H1 (cell line): ENCODE results near the gene CFAP65. TPM values are rescaled to one million over a fixed set of nuclear protein-coding genes. Genes with fewer than 3 reads are reported as not detected.

Source experiments
- CTCF ChIA-PET: fragments of 300-600 bp; sonication (Branson Sonifier 250); formaldehyde crosslinking; loops from one replicate; lab custom pipeline; 2021; ENCODE audit not compliant: partially characterized antibody; lab: Charles Lee
- POLR2A ChIA-PET: fragments of 300-600 bp; sonication (Branson Sonifier 250); formaldehyde crosslinking; loops from one replicate; lab custom pipeline; 2021; ENCODE audit warnings: inconsistent platforms; ENCODE audit not compliant: partially characterized antibody; lab: Charles Lee
- DNase-seq, 2 experiments: peaks; one replicate each; pipeline versions ENCODE4 v3.0.0 to v3.0.0-alpha.2; 2010 to 2022; ENCODE audit warnings: low spot score in 2 of 2, low read depth in 1 of 2, mixed read lengths in 1 of 2
- FAIRE-seq: peaks from 2 replicates; lab custom pipeline; 2011; peaks lifted over from hg19 to GRCh38; lab: Jason Lieb, UNC
- H2AFZ ChIP-seq: 2 replicates; pipeline ENCODE4 v1.8.1; 2012; ENCODE audit warnings: low read length, inconsistent platforms
- H2AK5ac ChIP-seq: 2 replicates; pipeline ENCODE4 v1.6.1; 2013; ENCODE audit warnings: low read depth, low read length
- H2BK120ac ChIP-seq: replicated peaks from 2 replicates; pipeline ENCODE3; 2013; ENCODE audit warnings: low read depth, low read length, inconsistent platforms
- H2BK12ac ChIP-seq: 2 replicates; pipeline ENCODE4 v1.6.1; 2013; ENCODE audit warnings: low read depth, low read length
- H2BK15ac ChIP-seq: 2 replicates; pipeline ENCODE4 v1.6.1; 2013; ENCODE audit warnings: low read length
- H2BK20ac ChIP-seq: 2 replicates; pipeline ENCODE4 v1.6.1; 2013; ENCODE audit warnings: low read length
- H2BK5ac ChIP-seq: 2 replicates; pipeline ENCODE4 v1.6.1; 2013; ENCODE audit warnings: low read depth, low read length
- H3K14ac ChIP-seq: 2 replicates; pipeline ENCODE4 v1.6.1; 2013; ENCODE audit warnings: inconsistent platforms; ENCODE audit not compliant: insufficient read length
- H3K18ac ChIP-seq: 2 replicates; pipeline ENCODE4 v1.6.1; 2013; ENCODE audit warnings: low read length; ENCODE audit errors: extremely low read depth
- H3K23ac ChIP-seq: 2 replicates; pipeline ENCODE4 v1.6.1; 2013; ENCODE audit warnings: inconsistent platforms; ENCODE audit not compliant: insufficient read length
- H3K23me2 ChIP-seq: 2 replicates; pipeline ENCODE4 v1.6.1; 2013; ENCODE audit warnings: low read depth, low read length
- H3K27ac ChIP-seq: 2 replicates; pipeline ENCODE4 v1.6.1; 2011; ENCODE audit warnings: low read depth, low read length, inconsistent platforms
- H3K27me3 ChIP-seq, 4 experiments: replicated peaks in 1 of 4; 1 replicate in 1 of 4; 2 replicates in 3 of 4; pipeline versions ENCODE4 v1.6.1 to v1.8.1; 2011 to 2013; ENCODE audit warnings: low read length in 3 of 4, mild to moderate bottlenecking in 3 of 4, inconsistent platforms in 2 of 4, mixed read lengths in 2 of 4, moderate library complexity in 1 of 4; ENCODE audit not compliant: control insufficient read depth in 3 of 4, insufficient read depth in 3 of 4; ENCODE audit errors: extremely low read depth in 1 of 4
- H3K36me3 ChIP-seq, 4 experiments: 2 replicates each; pipeline versions ENCODE4 v1.6.1 to v1.8.1; 2011 to 2013; ENCODE audit warnings: mild to moderate bottlenecking in 4 of 4, low read length in 3 of 4, moderate library complexity in 2 of 4, control low read depth in 1 of 4, inconsistent platforms in 1 of 4; ENCODE audit not compliant: insufficient read depth in 4 of 4, control insufficient read depth in 2 of 4
- H3K4ac ChIP-seq: replicated peaks from 2 replicates; pipeline ENCODE3; 2013; ENCODE audit warnings: low read length, low read depth, mixed read lengths, inconsistent platforms; ENCODE audit not compliant: insufficient read length
- H3K4me1 ChIP-seq, 4 experiments: replicated peaks in 1 of 4; 1 replicate in 1 of 4; 2 replicates in 3 of 4; pipeline versions ENCODE4 v1.6.1 to v1.8.1; 2011 to 2013; ENCODE audit warnings: low read length in 3 of 4, inconsistent platforms in 2 of 4, mixed read lengths in 1 of 4; ENCODE audit not compliant: insufficient read depth in 4 of 4, control insufficient read depth in 3 of 4
- H3K4me2 ChIP-seq, 2 experiments: 2 replicates each; pipeline versions ENCODE4 v1.6.1 to v1.8.1; 2011 to 2013; ENCODE audit warnings: low read depth in 2 of 2, low read length in 2 of 2, control low read depth in 1 of 2, inconsistent platforms in 1 of 2, mild to moderate bottlenecking in 1 of 2; ENCODE audit not compliant: insufficient read depth in 1 of 2
- H3K4me3 ChIP-seq, 4 experiments: fragments of 200-600, 300-600 bp in 1 of 4; sonication (generic), shearing (Covaris generic), sonication (Bioruptor Twin) in 1 of 4; 2 replicates each; pipeline versions ENCODE4 v1.5.1 to v1.8.1; 2011 to 2016; ENCODE audit warnings: low read length in 4 of 4, low read depth in 3 of 4, control low read depth in 2 of 4, inconsistent platforms in 2 of 4, mild to moderate bottlenecking in 2 of 4, mixed read lengths in 1 of 4, moderate library complexity in 1 of 4; ENCODE audit not compliant: insufficient read depth in 2 of 4; ENCODE audit errors: extremely low read depth in 1 of 4
- H3K56ac ChIP-seq: replicated peaks from 2 replicates; pipeline ENCODE3; 2013; ENCODE audit warnings: low read depth, mild to moderate bottlenecking, mixed read lengths, low read length, inconsistent platforms; ENCODE audit not compliant: insufficient read length
- H3K79me1 ChIP-seq: 2 replicates; pipeline ENCODE4 v1.6.1; 2013; ENCODE audit warnings: low read depth, low read length, control low read depth
- H3K79me2 ChIP-seq, 2 experiments: 2 replicates each; pipeline versions ENCODE4 v1.6.1 to v1.8.1; 2012 to 2013; ENCODE audit warnings: low read length in 2 of 2, mild to moderate bottlenecking in 2 of 2, inconsistent platforms in 1 of 2; ENCODE audit not compliant: insufficient read depth in 2 of 2, control insufficient read depth in 1 of 2
- H3K9ac ChIP-seq, 4 experiments: replicated peaks in 1 of 4; 1 replicate in 1 of 4; 2 replicates in 3 of 4; pipeline versions ENCODE4 v1.6.1 to v1.8.1; 2011 to 2013; ENCODE audit warnings: low read depth in 3 of 4, low read length in 3 of 4, control low read depth in 2 of 4, mild to moderate bottlenecking in 2 of 4, moderate library complexity in 2 of 4, inconsistent platforms in 1 of 4; ENCODE audit errors: extremely low read depth in 1 of 4
- H3K9me3 ChIP-seq, 2 experiments: 2 replicates each; pipeline versions ENCODE4 v1.6.1 to v1.8.1; 2012 to 2013; ENCODE audit warnings: mild to moderate bottlenecking in 2 of 2, moderate library complexity in 2 of 2, control low read depth in 1 of 2, inconsistent platforms in 1 of 2, low read depth in 1 of 2, low read length in 1 of 2, mixed read lengths in 1 of 2; ENCODE audit not compliant: insufficient read depth in 2 of 2
- H4K20me1 ChIP-seq, 2 experiments: replicated peaks in 1 of 2; 2 replicates each; pipeline versions ENCODE3 to v1.8.1; 2011 to 2013; ENCODE audit warnings: inconsistent platforms in 2 of 2, low read length in 2 of 2, mild to moderate bottlenecking in 1 of 2; ENCODE audit not compliant: insufficient read depth in 2 of 2, control insufficient read depth in 1 of 2
- H4K5ac ChIP-seq: 2 replicates; pipeline ENCODE4 v1.6.1; 2013; ENCODE audit warnings: low read length, low read depth, mixed read lengths, inconsistent platforms; ENCODE audit not compliant: insufficient read length
- H4K8ac ChIP-seq: 2 replicates; pipeline ENCODE4 v1.8.0; 2013; ENCODE audit warnings: mild to moderate bottlenecking, moderate library complexity, low read length, inconsistent platforms; ENCODE audit not compliant: insufficient read depth; ENCODE audit errors: extremely low read depth
- H4K91ac ChIP-seq: replicated peaks from 2 replicates; pipeline ENCODE3; 2013; ENCODE audit warnings: low read length, mixed read lengths, inconsistent platforms; ENCODE audit not compliant: insufficient read length
- BCL11A ChIP-seq, 2 experiments: IDR thresholded peaks; one replicate each; pipeline ENCODE4 v1.6.1; 2011; ENCODE audit warnings: low read depth in 2 of 2, low read length in 2 of 2, mild to moderate bottlenecking in 2 of 2
- BRCA1 ChIP-seq: IDR thresholded peaks from 2 replicates; pipeline ENCODE4 v1.6.1; 2012; ENCODE audit warnings: low read depth, low read length, improper control_type of control experiment
- CBX5 ChIP-seq: fragments of 300-800, 300-1000 bp; sonication (generic); IDR thresholded peaks from 2 replicates; pipeline ENCODE4 v1.7.1; 2016; ENCODE audit warnings: antibody characterized with exemption, low read length, low read depth
- CBX8 ChIP-seq: fragments of 300-800, 300-1000 bp; sonication (generic); IDR thresholded peaks from 2 replicates; pipeline ENCODE4 v1.7.1; 2016; ENCODE audit warnings: low read depth, low read length, borderline replicate concordance
- GABPA ChIP-seq: IDR thresholded peaks from 2 replicates; pipeline ENCODE4 v1.6.1; 2011; ENCODE audit warnings: mild to moderate bottlenecking, low read length, moderate library complexity, borderline replicate concordance; ENCODE audit not compliant: insufficient read depth
- HDAC2 ChIP-seq, 2 experiments: fragments of 300-600 bp in 1 of 2; sonication (generic) in 1 of 2; IDR thresholded peaks; 2 replicates each; pipeline ENCODE4 v1.6.1; 2011 to 2012; ENCODE audit warnings: low read depth in 2 of 2, low read length in 2 of 2, mild to moderate bottlenecking in 2 of 2, moderate library complexity in 2 of 2, borderline replicate concordance in 1 of 2, inconsistent platforms in 1 of 2
- HDAC6 ChIP-seq: IDR thresholded peaks from one replicate; pipeline ENCODE4 v1.7.1; 2012; ENCODE audit warnings: low read depth, mild to moderate bottlenecking, inconsistent platforms, low read length, moderate library complexity
- JUN ChIP-seq: IDR thresholded peaks from 2 replicates; pipeline ENCODE4 v1.6.1; 2011; ENCODE audit warnings: low read depth, mild to moderate bottlenecking, improper control_type of control experiment, low read length
- JUND ChIP-seq: IDR thresholded peaks from 2 replicates; pipeline ENCODE4 v1.6.1; 2011; ENCODE audit warnings: mild to moderate bottlenecking, improper control_type of control experiment, low read length
- POLR2A ChIP-seq, 2 experiments: IDR thresholded peaks; 1 replicate in 1 of 2; 2 replicates in 1 of 2; pipeline ENCODE4 v1.6.1; 2011; ENCODE audit warnings: low read depth in 2 of 2, low read length in 2 of 2, mild to moderate bottlenecking in 2 of 2; ENCODE audit errors: control extremely low read depth in 1 of 2
- POLR2AphosphoS5 ChIP-seq: IDR thresholded peaks from 2 replicates; pipeline ENCODE4 v1.6.1; 2011; ENCODE audit warnings: low read depth, low read length
- RNF2 ChIP-seq: fragments of 200-900, 300-1000 bp; sonication (generic); IDR thresholded peaks from 2 replicates; pipeline ENCODE4 v1.7.1; 2016; ENCODE audit warnings: borderline replicate concordance, low read depth, mild to moderate bottlenecking, antibody characterized with exemption, low read length; ENCODE audit not compliant: poor library complexity, severe bottlenecking; ENCODE audit errors: missing control alignments
- SIRT6 ChIP-seq: IDR thresholded peaks from one replicate; pipeline ENCODE4 v1.7.1; 2012; ENCODE audit warnings: low read length, inconsistent platforms
- SIX5 ChIP-seq: IDR thresholded peaks from 2 replicates; pipeline ENCODE4 v1.6.1; 2011; ENCODE audit warnings: mild to moderate bottlenecking, low read depth, low read length
- TAF1 ChIP-seq: IDR thresholded peaks from 2 replicates; pipeline ENCODE4 v1.6.1; 2011; ENCODE audit warnings: mild to moderate bottlenecking, low read depth, low read length
- WGBS, 2 experiments: shearing (Covaris generic) in 1 of 2; methylation state at CpG; one replicate each; pipeline versions ENCODE4 v1.1.6 to v1.1.7; 2013 to 2015; ENCODE audit warnings: low lambda C conversion rate in 2 of 2, mixed read lengths in 2 of 2, inconsistent platforms in 1 of 2, low coverage in 1 of 2, missing lambda C conversion rate in 1 of 2; ENCODE audit not compliant: insufficient replicate concordance in 2 of 2, insufficient coverage in 1 of 2, insufficient read length in 1 of 2; ENCODE audit errors: extremely low coverage in 1 of 2, missing lambda C conversion rate in 1 of 2; 5-methylcytosine and 5-hydroxymethylcytosine counted together
- polyA plus RNA-seq, 7 experiments: library from polyadenylated mRNA; depleted of rRNA in 3 of 7; stranded (reverse) in 5 of 7; unstranded in 2 of 7; fragments of >200 nt in 5 of 7; fragments of 200-250 nt in 2 of 7; gene quantifications; 1 replicate in 5 of 7; 2 replicates in 1 of 7; 4 replicates in 1 of 7; pipeline versions ENCODE4 v1.2.1 to v1.2.3, GENCODE V29; 2011 to 2013; ENCODE audit warnings: missing spikeins in 2 of 7, mixed read lengths in 2 of 7
- total RNA-seq: library from RNA; stranded (reverse); fragmentation: NEBNext Ultra II Directional; extraction: Animal tissue kit (Norgen Biotek cat#: 25700); gene quantifications from 2 replicates; pipeline ENCODE4 v1.2.1, GENCODE V29; 2021

The CFAP65 gene
- total and polyA plus RNA-seq, 2 of the 8 experiments (the other 6 are each of a cell fraction or from before 2014, with no cell fraction given), result 0.19 to 0.45 TPM

GRCh38 chr2:218988164-218988563 lies 53.2 kb downstream of the CFAP65 start:
- ChIA-PET POLR2A (interaction anchor here (1.4 kb wide), 2 partner anchors 11 to 14 kb away, joined by 3 to 4 read pairs; no protein-coding TSS in a partner anchor), CTCF (interaction anchor here (1.1 to 19.5 kb wide), 9 partner anchors 7 to 1232 kb away, joined by 3 to 284 read pairs (median 5); partner anchors contain the start of gene FEV)
- H3K23me2 ChIP-seq, result peaks cover 3% of the 10 kb centered on the region; the same call in 1 of the 2 replicates
- no peaks in the 10 kb centered on the region for H3K79me2 ChIP-seq
- H4K8ac ChIP-seq, result no peak overlapping the region
- no peak overlapping the region for H2BK15ac ChIP-seq
- H4K91ac ChIP-seq, result no peak overlapping the region
- peaks cover 22 to 42% of the 10 kb centered on the region in 2 experiments for H4K20me1 ChIP-seq
- no peak overlapping the region for H2BK12ac ChIP-seq
- no peak overlapping the region for H2BK20ac ChIP-seq
- H3K4me3 ChIP-seq, result no peak overlapping the region
- H3K4me1 ChIP-seq, result peaks cover 0 to 16% (median 9%) of the 10 kb centered on the region in 4 experiments; a peak in 5 of 7 replicates
- no peak for FAIRE-seq
- H3K18ac ChIP-seq, result no peak overlapping the region
- H3K9ac ChIP-seq, result no peak overlapping the region
- no peak overlapping the region for H3K14ac ChIP-seq
- H3K79me1 ChIP-seq, result no peaks in the 10 kb centered on the region
- no peak overlapping the region for H2AFZ ChIP-seq
- H3K27ac ChIP-seq, result no peak overlapping the region
- no peak overlapping the region for H4K5ac ChIP-seq
- peaks cover 97 to 100% (median 99%) of the 10 kb centered on the region in 4 experiments for H3K27me3 ChIP-seq
- H3K23ac ChIP-seq, result no peak overlapping the region
- 35% methylated on average over 3 of the region's 3 CpGs; no CpG with 5 or more reads in 1 of the 2 experiments for WGBS, 2 experiments
- no peak overlapping the region for H2AK5ac ChIP-seq
- peaks cover 0 to 4% (median 0%) of the 10 kb centered on the region in 4 experiments; a peak in 1 of 8 replicates for H3K36me3 ChIP-seq
- no peak overlapping the region for H3K4me2 ChIP-seq
- H2BK5ac ChIP-seq, result no peak overlapping the region
- H3K56ac ChIP-seq, result no peak overlapping the region
- no peaks in the 10 kb centered on the region for H3K9me3 ChIP-seq
- H2BK120ac ChIP-seq, result no peak overlapping the region
- no peak overlapping the region for H3K4ac ChIP-seq
- DNase-seq, result no peak
- no peak for TF ChIP-seq GABPA
- TF ChIP-seq HDAC2 (IDR thresholded peaks at IDR 0.05; ENCODE audit: borderline replicate concordance in 1 of 2, low read depth in 2 of 2, low read length in 2 of 2), result no peak
- no peak for TF ChIP-seq SIRT6
- TF ChIP-seq BRCA1, result no peak
- TF ChIP-seq BCL11A (IDR thresholded peaks at IDR 0.05; ENCODE audit: low read depth in 2 of 2, low read length in 2 of 2), result no peak
- no peak for TF ChIP-seq CBX5
- no peak for TF ChIP-seq POLR2A (IDR thresholded peaks at IDR 0.05; ENCODE audit: control extremely low read depth in 1 of 2, low read depth in 2 of 2, low read length in 2 of 2)
- TF ChIP-seq SIX5, result no peak
- TF ChIP-seq POLR2AphosphoS5, result no peak
- TF ChIP-seq JUN, result no peak
- TF ChIP-seq TAF1, result no peak
- TF ChIP-seq HDAC6, result no peak
- no peak for TF ChIP-seq JUND
- no peak for TF ChIP-seq RNF2
- TF ChIP-seq CBX8, result no peak
